22Rv1 (cell line): ENCODE results near the gene CAVIN2.

Source experiments
- CTCF ChIP-seq: fragments of 450-650 bp; IDR thresholded peaks from 2 replicates; pipeline ENCODE4 v1.5.1; 2017; ENCODE audit warnings: mild to moderate bottlenecking
- ZFX ChIP-seq: fragments of 450-650 bp; IDR thresholded peaks from 2 replicates; pipeline ENCODE4 v1.6.1; 2017; ENCODE audit warnings: antibody characterized with exemption, borderline replicate concordance

- TF ChIP-seq CTCF = no peak
- no peak for TF ChIP-seq ZFX
These were observed 7.0 kb upstream of the CAVIN2 start for GRCh38 chr2:191853843-191854242.
